Heart left ventricle (tissue), 16 donors: ENCODE measurements around the gene STX10. TPM values are rescaled to one million over a fixed set of nuclear protein-coding genes. Genes with fewer than 3 reads are reported as not detected.
A peak's percentile ranks its signal among the peaks of the same experiment; 100 is the strongest.

Experiments
- ATAC-seq, 4 donors: fragments of 200-7000 bp; cut with Tn5 transposase; one replicate each; pipeline ENCODE4 v1.9.1; 2020 to 2022; ENCODE audit warnings: moderate library complexity in 4 of 4, mild to moderate bottlenecking in 3 of 4, moderate number of reproducible peaks in 1 of 4
- DNase-seq, 5 donors: peaks; one replicate each; pipeline ENCODE4 v3.0.0-alpha.2; 2020
- H3K27ac ChIP-seq, 12 donors: fragments of 200-600 bp; sonication (generic) in 4 of 12; one replicate each; pipeline versions ENCODE4 v1.5.0 to v1.8.0; 2016 to 2022; ENCODE audit warnings: mild to moderate bottlenecking in 2 of 12
- H3K27me3 ChIP-seq, 9 donors: fragments of 200-600 bp; sonication (generic) in 2 of 9; one replicate each; pipeline versions ENCODE4 v1.5.1 to v1.8.0; 2016 to 2022; ENCODE audit warnings: mild to moderate bottlenecking in 3 of 9
- H3K36me3 ChIP-seq, 9 donors: fragments of 200-600 bp; sonication (generic) in 2 of 9; one replicate each; pipeline versions ENCODE4 v1.5.0 to v1.8.0; 2018 to 2022; ENCODE audit warnings: mild to moderate bottlenecking in 2 of 9
- H3K4me1 ChIP-seq, 12 donors: fragments of 200-600 bp; sonication (generic) in 4 of 12; one replicate each; pipeline versions ENCODE4 v1.5.0 to v1.8.0; 2016 to 2022; ENCODE audit warnings: mild to moderate bottlenecking in 3 of 12
- H3K4me3 ChIP-seq, 12 donors: fragments of 200-600 bp; sonication (generic) in 4 of 12; one replicate each; pipeline versions ENCODE4 v1.5.0 to v1.8.0; 2017 to 2022; ENCODE audit warnings: mild to moderate bottlenecking in 9 of 12, moderate library complexity in 4 of 12
- H3K9me3 ChIP-seq, 12 donors: fragments of 200-600 bp; sonication (generic) in 4 of 12; one replicate each; pipeline versions ENCODE4 v1.5.0 to v1.8.0; 2016 to 2022; ENCODE audit warnings: mild to moderate bottlenecking in 1 of 12
- POLR2A ChIP-seq, 2 donors: fragments of 450-650 bp; IDR thresholded peaks; one replicate each; pipeline ENCODE4 v1.6.1; 2017; ENCODE audit warnings: antibody characterized with exemption in 2 of 2, mild to moderate bottlenecking in 2 of 2, moderate library complexity in 2 of 2
- WGBS, 4 donors: extraction: QIAGEN DNeasy Blood & Tissue Kit in 2 of 4; methylation state at CpG; one replicate each; pipeline versions ENCODE4 v1.1.5 to v1.1.7; 2013 to 2018; 5-methylcytosine and 5-hydroxymethylcytosine counted together
- intact Hi-C, 10 donors: fragments of 100-400 bp; cut with DNase I; formaldehyde crosslinking; loops; one replicate each; pipeline versions ENCODE4 v1.11.1 to v1.14.2; 2022
- polyA plus RNA-seq, 2 donors: library from polyadenylated mRNA; stranded (reverse); fragments of 200-250 nt; gene quantifications; one replicate each; pipeline ENCODE4 v1.2.3, GENCODE V29; 2013
- total RNA-seq, 9 donors: library from RNA; depleted of rRNA in 2 of 9; stranded (reverse); fragments of >200 nt in 2 of 9; fragmentation: NEBNext Ultra II Directional in 3 of 9; extraction: Animal tissue kit (Norgen Biotek cat#: 25700) in 3 of 9; gene quantifications; one replicate each; pipeline versions ENCODE4 v1.1.0 to v1.2.4, GENCODE V29; 2016 to 2023
- TF ChIP-seq, protein P1 (sequence below), 12 donors: fragments of 200-600 bp; sonication (generic) in 4 of 12; IDR thresholded peaks; one replicate each; pipeline versions ENCODE4 v1.5.0 to v1.8.0; 2018 to 2022; ENCODE audit warnings: antibody characterized with exemption in 12 of 12, mild to moderate bottlenecking in 5 of 12
- donor health status: ischemic (EF 13 %, LVEDD 7.1; RV severe dilation, severe dysfunction).
- donor health status: healthy with polysubstance abuse.
- donor health status: DM: no; HTN: yes; CAD: no.
- donor health status: DM: no; HTN: no; CAD: no.
- donor health status: ischemic (EF 25% LVEDD 6.9; RV normal size, moderate dysfunction).
- donor health status: ischemic (EF 25% LVEDD 5.7; RV mildly dilated, moderate dysfunction).
- donor health status: healthy.
- donor health status: DM: yes; HTN: yes; CAD: no.
- donor health status: ischemic (EF 35%, LVEDD 5.7; RV mildly dilated, moderate dysfunction).
- donor health status: nonischemic (EF 11% LVEDD 7.7; RV severe dilation, severe dysfunction).
- donor health status: DM: yes; HTN: yes; CAD: no.
- donor health status: PGD.
- donor health status: ischemic (EF 29% LVEDD 5.4; RV normal size, mild dysfunction).
- donor health status: nonischemic (EF 23%, LVEDD 6.1; RV moderate dilation, normal function).

Gene STX10
- total and polyA plus RNA-seq, 11 donors = 24.0 to 64.7 (median 37.2) TPM

GRCh38 chr19:13153569-13154240 is 3.5 kb upstream of the STX10 start:
- Histone ChIP-seq H3K9me3 (no peaks in the 10 kb centered on the region), H3K4me1 (peaks cover 4 to 47% (median 22%) of the 10 kb centered on the region in 12 donors), H3K27ac (peak overlapping the region; percentile 84 to 100 (median 98)), H3K4me3 (peak overlapping the region; percentile 75 to 98 (median 91)), H3K36me3 (peaks cover 0 to 13% (median 0%) of the 10 kb centered on the region in 9 donors), H3K27me3 (no peaks in the 10 kb centered on the region)
- intact Hi-C loops = loop anchor here in 7 of 10 donors (5.0 to 10.0 kb wide), 7 partner anchors 36 to 691 kb away; partner anchors contain the start of genes LYL1 (in 6 of the 7), NACC1 (in 2 of the 7), TRMT1 (in 2 of the 7) and DAND5 (in 1 of the 7)
- TF ChIP-seq POLR2A (IDR thresholded peaks at IDR 0.05) = no peak
- TF ChIP-seq, protein P1, sequence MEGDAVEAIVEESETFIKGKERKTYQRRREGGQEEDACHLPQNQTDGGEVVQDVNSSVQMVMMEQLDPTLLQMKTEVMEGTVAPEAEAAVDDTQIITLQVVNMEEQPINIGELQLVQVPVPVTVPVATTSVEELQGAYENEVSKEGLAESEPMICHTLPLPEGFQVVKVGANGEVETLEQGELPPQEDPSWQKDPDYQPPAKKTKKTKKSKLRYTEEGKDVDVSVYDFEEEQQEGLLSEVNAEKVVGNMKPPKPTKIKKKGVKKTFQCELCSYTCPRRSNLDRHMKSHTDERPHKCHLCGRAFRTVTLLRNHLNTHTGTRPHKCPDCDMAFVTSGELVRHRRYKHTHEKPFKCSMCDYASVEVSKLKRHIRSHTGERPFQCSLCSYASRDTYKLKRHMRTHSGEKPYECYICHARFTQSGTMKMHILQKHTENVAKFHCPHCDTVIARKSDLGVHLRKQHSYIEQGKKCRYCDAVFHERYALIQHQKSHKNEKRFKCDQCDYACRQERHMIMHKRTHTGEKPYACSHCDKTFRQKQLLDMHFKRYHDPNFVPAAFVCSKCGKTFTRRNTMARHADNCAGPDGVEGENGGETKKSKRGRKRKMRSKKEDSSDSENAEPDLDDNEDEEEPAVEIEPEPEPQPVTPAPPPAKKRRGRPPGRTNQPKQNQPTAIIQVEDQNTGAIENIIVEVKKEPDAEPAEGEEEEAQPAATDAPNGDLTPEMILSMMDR (IDR thresholded peaks at IDR 0.05) = peak in 4 of 12 donors; percentile 11 to 37 (median 14)
- peak in 1 of 5 donors; percentile 78 for DNase-seq
- ATAC-seq = no peak
- WGBS, 4 donors = 26 to 46% (median 38%) methylated on average over 17 to 69 of the region's 69 CpGs

DNA sequence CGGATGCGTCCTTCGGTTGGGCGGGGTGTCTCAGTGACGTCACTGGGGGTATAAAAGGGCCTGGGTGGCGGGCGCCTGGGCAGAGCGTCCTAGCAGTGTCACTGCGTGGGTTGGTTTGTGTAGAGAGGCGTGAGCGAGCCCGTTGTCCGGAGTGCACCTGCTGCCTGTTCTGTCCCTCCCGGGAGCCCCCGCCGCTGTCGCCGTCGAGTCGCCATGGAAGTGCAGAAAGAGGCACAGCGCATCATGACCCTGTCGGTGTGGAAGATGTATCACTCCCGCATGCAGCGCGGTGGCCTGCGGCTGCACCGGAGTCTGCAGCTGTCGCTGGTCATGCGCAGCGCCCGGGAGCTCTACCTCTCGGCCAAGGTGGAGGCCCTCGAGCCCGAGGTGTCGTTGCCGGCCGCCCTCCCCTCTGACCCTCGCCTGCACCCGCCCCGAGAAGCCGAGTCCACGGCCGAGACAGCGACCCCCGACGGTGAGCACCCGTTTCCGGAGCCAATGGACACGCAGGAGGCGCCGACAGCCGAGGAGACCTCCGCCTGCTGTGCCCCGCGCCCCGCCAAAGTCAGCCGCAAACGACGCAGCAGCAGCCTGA is 2.9 kb upstream of the STX10 start:
- Histone ChIP-seq H3K27ac (peak overlapping the region; percentile 84 to 100 (median 98)), H3K27me3 (no peaks in the 10 kb centered on the region), H3K4me1 (peaks cover 4 to 50% (median 24%) of the 10 kb centered on the region in 12 donors), H3K9me3 (no peaks in the 10 kb centered on the region), H3K4me3 (peak overlapping the region; percentile 75 to 98 (median 91)), H3K36me3 (peaks cover 0 to 13% (median 0%) of the 10 kb centered on the region in 9 donors)
- DNase-seq = peak; percentile 95 to 98 (median 97)
- TF ChIP-seq, protein P1 (IDR thresholded peaks at IDR 0.05) = peak in 3 of 12 donors; percentile 13 to 47 (median 22)
- peak; percentile 89 to 99 for TF ChIP-seq POLR2A (IDR thresholded peaks at IDR 0.05)
- intact Hi-C loops = loop anchor here in 7 of 10 donors (5.0 to 10.0 kb wide), 7 partner anchors 36 to 692 kb away; partner anchors contain the start of genes LYL1 (in 6 of the 7), NACC1 (in 2 of the 7), TRMT1 (in 2 of the 7) and DAND5 (in 1 of the 7)
- peak; percentile 52 to 61 (median 57) for ATAC-seq
- WGBS, 4 donors = 6 to 14% (median 9%) methylated on average over 34 to 59 of the region's 59 CpGs

- Histone ChIP-seq H3K27ac (peak overlapping the region; percentile 84 to 100 (median 98)), H3K9me3 (no peaks in the 10 kb centered on the region), H3K4me3 (peak overlapping the region; percentile 75 to 98 (median 91)), H3K36me3 (peaks cover 0 to 13% (median 0%) of the 10 kb centered on the region in 9 donors), H3K4me1 (peaks cover 4 to 50% (median 24%) of the 10 kb centered on the region in 12 donors), H3K27me3 (no peaks in the 10 kb centered on the region)
- no peak for TF ChIP-seq POLR2A (IDR thresholded peaks at IDR 0.05)
- TF ChIP-seq, protein P1 (IDR thresholded peaks at IDR 0.05) = no peak
- peak in 3 of 4 donors; percentile 0 for ATAC-seq
- intact Hi-C loops = loop anchor here in 7 of 10 donors (5.0 to 10.0 kb wide), 7 partner anchors 35 to 692 kb away; partner anchors contain the start of genes LYL1 (in 6 of the 7), NACC1 (in 2 of the 7), TRMT1 (in 2 of the 7) and DAND5 (in 1 of the 7)
- WGBS, 4 donors = 0 to 2% (median 1%) methylated on average over 18 to 25 of the region's 25 CpGs
- DNase-seq = no peak
Observed at GRCh38 chr19:13152356-13152973, 2.3 kb upstream of the STX10 start.
